T-helper 9 cell (primary cell): ENCODE measurements around the gene ADAP1.

ENCODE experiments used
- DNase-seq: peaks from one replicate; pipeline ENCODE4 v3.0.0-alpha.2; 2020

ADAP1 gene

GRCh38 chr7:988963-989529 lies 34.6 kb upstream of the ADAP1 start:
- no peak for DNase-seq

- DNase-seq: no peak
These were observed 34.0 kb upstream of the ADAP1 start for GRCh38 chr7:988426-988911.

DNA sequence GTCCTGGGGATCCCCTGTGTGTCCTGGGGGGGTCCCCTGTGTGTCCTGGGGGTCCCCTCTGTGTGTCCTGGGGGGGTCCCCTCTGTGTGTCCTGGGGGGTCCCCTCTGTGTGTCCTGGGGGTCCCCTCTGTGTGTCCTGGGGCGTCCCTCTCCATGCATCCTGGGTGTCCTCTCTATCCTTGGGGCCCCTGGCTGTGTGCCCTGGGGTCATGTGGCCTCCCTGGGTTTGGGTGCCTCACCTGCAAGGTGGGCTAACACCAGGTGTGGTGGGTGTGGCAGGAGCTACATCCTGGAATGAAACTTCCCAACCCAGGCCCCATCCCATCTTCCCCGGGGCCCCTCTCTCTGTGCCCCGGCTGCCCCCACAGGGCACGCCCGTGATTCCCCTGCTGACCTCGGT lies 33.4 kb upstream of the ADAP1 start:
- DNase-seq: no peak

- no peak for DNase-seq
These were observed 32.6 kb upstream of the ADAP1 start for GRCh38 chr7:986766-987751.

- DNase-seq: no peak
These were observed 31.6 kb upstream of the ADAP1 start for GRCh38 chr7:985915-986741.

DNA sequence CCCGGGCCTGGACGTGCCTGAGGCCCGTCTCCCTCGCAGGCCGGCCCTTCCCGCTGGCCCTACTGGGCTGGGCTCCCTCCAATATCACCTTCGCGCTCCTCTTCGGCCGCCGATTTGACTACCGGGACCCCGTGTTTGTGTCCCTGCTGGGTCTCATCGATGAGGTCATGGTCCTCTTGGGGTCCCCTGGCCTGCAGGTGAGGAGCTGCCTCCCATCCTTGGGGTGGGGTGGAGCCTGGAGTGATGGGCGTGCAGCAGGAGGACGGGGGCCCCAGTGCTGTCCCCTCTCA lies 30.6 kb upstream of the ADAP1 start:
- DNase-seq: no peak

DNA sequence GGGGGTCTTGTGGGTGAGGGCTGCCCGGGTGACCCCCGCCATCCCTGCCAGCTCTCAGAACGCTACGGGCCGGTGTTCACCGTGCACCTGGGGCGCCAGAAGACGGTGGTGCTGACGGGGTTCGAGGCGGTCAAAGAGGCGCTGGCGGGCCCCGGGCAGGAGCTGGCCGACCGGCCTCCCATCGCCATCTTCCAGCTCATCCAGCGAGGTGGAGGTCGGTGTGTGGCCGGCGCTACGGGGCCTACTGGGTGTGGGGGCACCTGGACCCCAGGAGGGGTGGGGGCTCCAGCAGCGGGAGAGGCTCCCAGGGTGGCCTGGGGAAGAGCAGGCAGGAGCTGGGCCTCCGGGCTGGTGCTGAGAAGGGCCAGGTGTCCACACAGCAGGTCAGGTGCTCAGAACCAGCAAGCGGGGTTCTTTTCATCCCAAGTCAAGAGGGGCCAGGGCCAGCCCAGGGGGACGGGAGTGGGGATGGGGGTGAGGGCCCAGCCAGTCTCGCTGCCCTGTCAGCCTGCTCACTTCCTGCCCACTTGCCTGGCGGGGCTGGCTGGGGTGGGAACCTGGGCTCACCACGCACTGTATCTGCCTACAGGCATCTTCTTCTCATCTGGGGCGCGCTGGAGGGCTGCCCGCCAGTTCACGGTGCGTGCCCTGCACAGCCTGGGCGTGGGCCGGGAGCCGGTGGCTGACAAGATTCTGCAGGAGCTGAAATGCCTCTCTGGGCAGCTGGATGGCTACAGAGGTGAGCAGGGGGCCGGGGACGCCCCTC lies 30.1 kb upstream of the ADAP1 start:
- no peak for DNase-seq

DNA sequence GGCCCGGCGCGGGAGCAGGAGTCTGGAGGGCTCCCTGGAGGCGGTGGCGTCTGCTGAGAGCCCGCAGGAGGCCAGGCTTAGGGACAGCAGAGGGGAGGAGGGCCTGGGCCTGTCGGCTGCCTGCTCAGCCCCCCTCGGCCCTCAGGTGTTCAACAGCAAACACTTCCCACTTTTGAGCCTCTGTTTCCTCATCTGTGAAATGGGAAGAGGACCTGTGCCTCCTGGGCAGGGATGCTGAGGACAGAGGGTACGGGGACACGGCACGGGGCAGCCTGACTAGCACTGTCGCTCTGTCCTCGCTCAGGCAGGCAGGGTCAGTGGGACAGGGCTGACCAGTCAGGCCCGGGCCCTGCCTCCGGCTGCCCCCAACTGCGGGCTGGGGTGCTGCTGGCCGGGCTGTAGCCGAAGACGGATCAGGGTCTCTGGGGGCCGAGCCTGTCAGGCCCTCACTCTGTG lies 29.2 kb upstream of the ADAP1 start:
- DNase-seq: no peak

DNA sequence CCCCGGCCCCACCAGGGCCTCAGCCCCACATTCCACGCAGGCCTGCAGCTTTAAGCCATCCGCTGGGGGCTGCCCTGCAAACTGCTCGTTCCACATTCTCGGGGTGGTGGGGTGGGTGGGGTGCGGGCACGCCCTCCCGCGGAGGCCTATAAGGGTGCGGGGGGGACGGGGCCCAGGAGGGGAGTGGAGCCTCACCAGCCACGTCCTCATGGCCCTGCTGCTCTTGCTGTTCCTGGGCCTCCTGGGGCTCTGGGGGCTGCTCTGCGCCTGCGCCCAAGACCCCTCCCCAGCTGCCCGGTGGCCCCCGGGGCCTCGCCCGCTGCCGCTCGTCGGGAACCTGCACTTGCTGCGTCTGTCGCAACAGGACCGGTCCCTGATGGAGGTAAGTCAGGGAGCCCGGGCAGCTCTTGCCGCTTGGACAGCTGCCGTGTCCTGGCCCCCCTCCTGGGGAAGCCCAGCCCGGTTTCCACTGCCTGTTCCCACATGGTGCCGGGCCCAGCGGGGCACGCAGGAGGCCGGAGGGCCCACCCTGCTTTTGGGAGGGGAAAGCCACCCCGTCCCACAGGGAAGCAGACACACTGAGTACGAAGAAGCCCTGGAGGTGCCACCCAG lies 28.6 kb upstream of the ADAP1 start, which contains the start of gene CYP2W1:
Gene CYP2W1 (plus strand): TSS at position 178 of the 612 bp plus-strand sequence. CDS start 31 bp downstream, at position 209.
- no peak for DNase-seq

DNA sequence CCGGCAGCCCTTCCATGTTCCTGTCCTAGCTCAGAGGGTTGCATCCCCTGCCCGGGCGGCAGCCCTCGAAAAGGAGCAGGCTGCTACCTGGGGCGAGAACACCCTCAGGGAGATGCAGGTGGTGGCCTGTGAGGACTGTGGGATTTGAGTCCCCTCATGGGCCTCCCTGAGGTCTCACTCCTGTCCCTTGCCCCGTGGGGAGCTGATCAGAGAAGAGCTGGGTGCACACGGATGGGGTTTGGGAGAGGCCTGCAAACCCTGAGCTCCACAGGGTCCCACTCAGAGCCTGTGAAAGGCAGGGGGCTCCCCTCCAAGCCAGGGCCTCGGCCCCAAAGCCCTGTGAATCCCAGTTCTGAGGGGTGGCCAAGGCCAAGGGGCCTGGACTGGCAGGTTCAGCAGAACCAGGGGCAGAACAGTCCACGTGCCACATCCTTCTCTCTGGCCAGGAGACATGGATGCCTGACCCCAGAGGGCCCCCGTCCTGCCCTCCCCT lies 28.1 kb upstream of the ADAP1 start:
- DNase-seq: no peak

DNA sequence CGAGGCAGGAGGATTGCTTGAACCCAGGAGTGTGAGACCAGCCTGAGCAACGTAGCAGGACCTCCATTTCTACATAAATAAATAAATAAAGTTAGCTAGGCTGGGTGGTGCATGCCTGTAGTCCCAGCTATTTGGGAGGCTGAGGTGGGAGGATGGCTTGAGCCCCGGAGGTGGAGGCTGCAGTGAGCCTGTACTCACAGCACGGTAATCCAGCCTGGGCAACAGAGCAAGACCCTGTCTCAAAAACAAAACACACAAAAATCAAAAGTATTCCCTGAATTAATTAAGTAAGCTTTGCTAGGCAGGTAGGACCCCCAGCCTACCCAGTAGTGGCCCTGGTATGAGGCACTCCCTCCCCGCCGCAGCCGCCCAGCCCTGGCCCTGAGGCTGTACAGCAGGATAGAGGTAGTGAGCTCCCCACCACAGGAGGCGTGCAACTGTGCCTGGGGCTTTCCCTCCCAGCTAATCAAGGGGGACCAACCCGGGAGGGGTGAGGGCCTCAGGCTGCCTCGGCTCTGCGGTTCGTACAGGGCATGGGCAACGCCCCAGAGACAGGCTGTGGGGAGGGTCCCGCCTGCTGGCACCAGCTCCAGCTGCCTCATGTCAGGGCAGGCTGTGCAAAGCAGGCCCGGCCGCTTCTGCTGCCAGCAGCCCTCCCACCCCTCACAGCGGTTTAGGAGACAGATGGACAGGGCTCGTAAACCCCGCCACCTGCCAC lies 27.5 kb upstream of the ADAP1 start:
- no peak for DNase-seq

DNA sequence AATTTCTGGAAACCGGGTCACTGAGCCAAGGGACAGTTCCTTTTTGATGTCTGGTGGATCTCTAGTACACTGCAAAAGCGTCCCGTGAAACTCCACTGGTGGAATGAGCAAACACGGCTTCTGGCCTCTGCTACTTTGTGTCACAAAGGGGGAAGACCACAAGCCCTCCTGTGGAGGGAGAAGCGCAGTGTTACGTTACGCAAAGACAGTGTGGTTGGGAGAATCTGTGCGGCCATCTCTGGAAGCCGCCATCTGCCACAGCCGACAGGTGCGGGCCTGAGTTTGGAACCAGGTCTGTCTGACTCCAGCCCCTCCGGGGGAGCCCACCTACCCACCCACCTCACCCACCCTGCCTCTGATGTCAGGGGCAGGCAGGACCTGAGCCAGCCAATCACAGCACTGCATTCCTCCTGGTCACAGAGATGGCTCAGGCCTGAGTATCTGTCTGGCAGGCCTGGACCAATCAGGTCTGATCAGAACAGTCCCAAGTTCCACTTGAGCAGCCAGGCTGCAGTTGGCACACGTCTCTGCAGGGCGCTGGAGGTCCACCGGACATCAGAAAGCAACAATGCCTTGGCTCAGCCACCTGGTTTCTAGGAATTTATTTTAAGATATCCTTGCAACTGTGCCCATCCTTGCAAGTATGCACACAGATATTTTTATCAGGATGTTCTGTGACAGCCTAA lies 25.5 kb upstream of the ADAP1 start:
- no peak for DNase-seq

GRCh38 chr7:979151-979550 lies 24.7 kb upstream of the ADAP1 start:
- no peak for DNase-seq

DNA sequence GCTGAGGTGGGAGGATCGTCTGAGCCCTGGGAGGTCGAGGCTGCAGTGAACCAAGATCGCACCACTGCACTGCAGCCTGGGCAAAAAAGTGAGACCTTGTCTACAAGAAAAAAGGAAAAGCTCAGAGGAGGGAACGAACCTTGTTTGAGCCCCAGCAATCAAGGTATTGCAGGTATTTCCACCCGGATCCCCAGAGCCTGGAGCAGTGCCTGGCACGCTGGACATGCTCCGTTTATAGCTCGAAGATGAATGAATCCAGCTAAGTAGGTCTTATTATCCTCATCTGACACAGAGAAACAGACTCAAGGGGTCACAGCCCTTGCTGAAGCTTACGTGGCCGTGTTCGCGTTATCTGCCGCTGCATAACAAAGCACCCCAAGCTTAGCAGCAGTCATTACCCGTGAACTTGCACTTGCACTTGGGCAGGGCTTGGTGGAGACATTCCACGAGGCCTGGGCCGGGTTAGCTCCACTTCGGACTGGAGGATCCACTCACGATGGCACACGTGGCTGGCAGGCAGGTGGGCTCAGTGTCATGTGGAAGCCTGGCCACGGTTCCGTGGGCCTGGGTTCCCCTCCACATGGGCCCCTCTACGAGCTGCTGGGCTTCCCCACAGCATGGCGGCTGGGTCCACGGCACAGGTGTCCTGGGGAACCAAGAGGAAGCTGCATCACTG lies 24.1 kb upstream of the ADAP1 start:
- DNase-seq: no peak

DNA sequence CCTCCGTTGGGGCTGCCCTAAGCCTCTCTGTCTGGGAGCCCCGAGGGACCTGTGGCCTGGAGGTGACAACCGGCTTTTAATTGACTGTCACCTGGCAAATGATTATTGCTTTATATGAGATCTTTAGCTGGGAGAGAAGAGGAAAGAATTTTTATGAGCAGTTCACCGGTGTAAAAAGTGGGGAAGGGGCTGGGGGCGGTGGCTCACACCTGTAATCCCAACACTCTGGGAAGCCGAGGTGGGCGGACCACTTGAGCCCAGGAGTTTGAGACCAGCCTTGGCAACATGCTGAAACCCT lies 23.5 kb upstream of the ADAP1 start:
- no peak for DNase-seq

- DNase-seq: no peak
These were observed 23.0 kb upstream of the ADAP1 start for GRCh38 chr7:977326-978048.

GRCh38 chr7:976901-977325 lies 22.4 kb upstream of the ADAP1 start:
- no peak for DNase-seq

DNA sequence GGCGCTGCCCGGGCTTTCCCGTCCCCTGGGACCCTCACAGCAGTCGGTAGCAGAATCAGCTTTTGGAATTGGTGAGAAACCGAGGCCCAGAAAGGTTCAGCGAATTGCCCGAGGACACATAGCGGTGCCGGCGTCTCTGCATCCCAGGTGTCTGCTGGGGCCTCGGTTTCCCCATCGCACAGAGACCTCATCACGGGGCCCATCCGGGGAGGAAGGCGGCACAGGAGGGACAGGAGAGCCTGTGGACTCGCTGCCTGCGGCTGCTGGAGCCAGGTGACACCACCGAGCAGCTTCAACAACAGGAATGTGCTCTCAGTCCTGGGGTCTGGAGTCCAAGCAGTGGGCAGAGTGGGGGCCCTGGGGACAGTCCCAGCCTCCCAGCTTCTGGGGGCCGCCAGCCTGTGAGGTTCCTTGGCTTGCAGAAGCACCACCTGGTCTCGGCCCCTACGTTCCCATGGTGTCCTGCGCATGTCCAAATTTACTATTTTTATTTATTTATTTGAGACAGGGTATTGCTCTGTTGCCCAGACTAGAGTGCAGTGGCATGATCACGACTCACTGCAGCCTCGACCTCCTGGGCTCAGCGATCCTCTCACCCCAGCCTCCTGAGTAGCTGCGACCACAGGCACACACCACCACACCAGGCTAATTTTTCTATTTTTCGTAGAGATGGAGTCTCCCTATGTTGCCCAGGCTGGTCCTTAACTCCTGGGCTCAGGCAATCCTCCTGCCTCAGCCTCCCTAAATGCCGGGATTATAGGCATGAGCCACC lies 21.4 kb upstream of the ADAP1 start:
- DNase-seq: no peak
